Upper lobe of right lung (tissue), 1 donor: Measurements from ENCODE around the gene LRRC37A2. TPM values are rescaled to one million over a fixed set of nuclear protein-coding genes. Genes with fewer than 3 reads are reported as not detected.
"Not testable (repeated sequence)": the region's sequence is repeated elsewhere in the genome, so short reads cannot be mapped to it uniquely, and the experiment has no call there.

Source experiments
- ATAC-seq: fragments of 200-7000 bp; cut with Tn5 transposase; one replicate; pipeline ENCODE4 v1.9.1; 2020; ENCODE audit warnings: mild to moderate bottlenecking, moderate library complexity
- DNase-seq: peaks from one replicate; pipeline ENCODE4 v3.0.0-alpha.2; 2020
- H3K27ac ChIP-seq: fragments of 200-600 bp; one replicate; pipeline ENCODE4 v1.8.0; 2022
- H3K27me3 ChIP-seq: fragments of 200-600 bp; one replicate; pipeline ENCODE4 v1.8.0; 2022; ENCODE audit warnings: mild to moderate bottlenecking
- H3K36me3 ChIP-seq: fragments of 200-600 bp; one replicate; pipeline ENCODE4 v1.8.0; 2022
- H3K4me1 ChIP-seq: fragments of 200-600 bp; one replicate; pipeline ENCODE4 v1.8.0; 2022
- H3K4me3 ChIP-seq: fragments of 200-600 bp; one replicate; pipeline ENCODE4 v1.8.0; 2022; ENCODE audit warnings: mild to moderate bottlenecking
- H3K9me3 ChIP-seq: fragments of 200-600 bp; one replicate; pipeline ENCODE4 v1.8.0; 2022
- intact Hi-C: fragments of 100-400 bp; cut with DNase I; formaldehyde crosslinking; loops from one replicate; pipeline ENCODE4 v1.11.0; 2022
- total RNA-seq: library from RNA; stranded (reverse); fragmentation: NEBNext Ultra II Directional; extraction: Animal tissue kit (Norgen Biotek cat#: 25700); gene quantifications from one replicate; pipeline ENCODE4 v1.2.1, GENCODE V29; 2021
- donor health status: DM: no; HTN: yes; CAD: no; lungs with severe emphysema.

Gene LRRC37A2
- total RNA-seq, 1 donor from 2014 or later: 11.7 TPM

GRCh38 chr17:46571796-46572195, 59.5 kb downstream of the LRRC37A2 start:
- ATAC-seq: peak; percentile 34
- H3K4me1 ChIP-seq, H3K9me3 ChIP-seq, H3K36me3 ChIP-seq, H3K27me3 ChIP-seq, H3K4me3 ChIP-seq, DNase-seq, intact Hi-C loops, H3K27ac ChIP-seq: not testable (repeated sequence)

GRCh38 chr17:46579083-46580075, 67.1 kb downstream of the LRRC37A2 start, which contains the start of gene ARL17A:
ARL17A (minus strand) TSS chr17:46579691; CDS start chr17:46576322, 3,369 bp downstream.
- H3K4me1 ChIP-seq, H3K27me3 ChIP-seq, H3K36me3 ChIP-seq, intact Hi-C loops, H3K9me3 ChIP-seq: not testable (repeated sequence)
- peak within 1 kb of the TSS; percentile 72 for H3K27ac ChIP-seq
- DNase-seq (peak; percentile 86), ATAC-seq (peak; percentile 98)
- peak within 1 kb of the TSS; percentile 41 for H3K4me3 ChIP-seq

- intact Hi-C loops, H3K27me3 ChIP-seq, H3K4me1 ChIP-seq, H3K9me3 ChIP-seq, ATAC-seq, H3K36me3 ChIP-seq, DNase-seq: not testable (repeated sequence)
- Histone ChIP-seq H3K27ac (peak overlapping the region; percentile 72), H3K4me3 (peak overlapping the region; percentile 41)
Measured at GRCh38 chr17:46580082-46580481, 67.8 kb downstream of the LRRC37A2 start.

GRCh38 chr17:46585444-46585843, 73.2 kb downstream of the LRRC37A2 start:
- ATAC-seq: not testable (repeated sequence)

GRCh38 chr17:46590157-46591146, 78.2 kb downstream of the LRRC37A2 start, which contains the start of gene NSF:
NSF (plus strand) TSS chr17:46590669; CDS start chr17:46590776, 107 bp downstream.
- DNase-seq, H3K36me3 ChIP-seq, intact Hi-C loops, H3K27ac ChIP-seq, H3K27me3 ChIP-seq, H3K4me1 ChIP-seq, H3K4me3 ChIP-seq, H3K9me3 ChIP-seq: not testable (repeated sequence)
- ATAC-seq: peak; percentile 99

More at GRCh38 chr17:46585444-46585843, 73.2 kb downstream of the LRRC37A2 start:
- intact Hi-C loops, H3K4me1 ChIP-seq, H3K4me3 ChIP-seq, H3K27ac ChIP-seq, DNase-seq, H3K27me3 ChIP-seq, H3K9me3 ChIP-seq, H3K36me3 ChIP-seq: not testable (repeated sequence)

GRCh38 chr17:46591332-46591731, 79.1 kb downstream of the LRRC37A2 start:
- H3K27me3 ChIP-seq, DNase-seq, H3K4me1 ChIP-seq, H3K27ac ChIP-seq, H3K9me3 ChIP-seq, intact Hi-C loops, H3K36me3 ChIP-seq, H3K4me3 ChIP-seq: not testable (repeated sequence)
- ATAC-seq: peak; percentile 68

- H3K36me3 ChIP-seq, H3K4me3 ChIP-seq, H3K9me3 ChIP-seq, H3K27me3 ChIP-seq, intact Hi-C loops, H3K4me1 ChIP-seq, H3K27ac ChIP-seq, ATAC-seq, DNase-seq: not testable (repeated sequence)
Measured at GRCh38 chr17:46598344-46598931, 86.2 kb downstream of the LRRC37A2 start.

- H3K27me3 ChIP-seq, H3K4me1 ChIP-seq, H3K4me3 ChIP-seq, DNase-seq, H3K27ac ChIP-seq, intact Hi-C loops, H3K9me3 ChIP-seq, H3K36me3 ChIP-seq, ATAC-seq: not testable (repeated sequence)
Measured at GRCh38 chr17:46600767-46601166, 88.5 kb downstream of the LRRC37A2 start.

GRCh38 chr17:46603125-46603524, 90.9 kb downstream of the LRRC37A2 start:
- H3K27ac ChIP-seq, H3K36me3 ChIP-seq, H3K4me1 ChIP-seq, H3K27me3 ChIP-seq, intact Hi-C loops, DNase-seq, ATAC-seq, H3K4me3 ChIP-seq, H3K9me3 ChIP-seq: not testable (repeated sequence)

Other genes starting within 250 kb of the LRRC37A2 start
- gene LRRC37A, start 217.3 kb upstream of the LRRC37A2 start, total RNA-seq: 1.9 TPM
- 31.0 TPM for gene ARL17B, start 150.7 kb upstream of the LRRC37A2 start, total RNA-seq
- gene ARL17A, start 67.2 kb downstream of the LRRC37A2 start, total RNA-seq: 28.0 TPM
- gene NSF, start 78.2 kb downstream of the LRRC37A2 start, total RNA-seq: 49.6 TPM